ENCODE data around the gene MLXIP. TPM values are rescaled to one million over a fixed set of nuclear protein-coding genes. Genes with fewer than 3 reads are reported as not detected.

Gene MLXIP
- total RNA-seq, 1 experiment from 2014 or later, result 124 TPM

DNA sequence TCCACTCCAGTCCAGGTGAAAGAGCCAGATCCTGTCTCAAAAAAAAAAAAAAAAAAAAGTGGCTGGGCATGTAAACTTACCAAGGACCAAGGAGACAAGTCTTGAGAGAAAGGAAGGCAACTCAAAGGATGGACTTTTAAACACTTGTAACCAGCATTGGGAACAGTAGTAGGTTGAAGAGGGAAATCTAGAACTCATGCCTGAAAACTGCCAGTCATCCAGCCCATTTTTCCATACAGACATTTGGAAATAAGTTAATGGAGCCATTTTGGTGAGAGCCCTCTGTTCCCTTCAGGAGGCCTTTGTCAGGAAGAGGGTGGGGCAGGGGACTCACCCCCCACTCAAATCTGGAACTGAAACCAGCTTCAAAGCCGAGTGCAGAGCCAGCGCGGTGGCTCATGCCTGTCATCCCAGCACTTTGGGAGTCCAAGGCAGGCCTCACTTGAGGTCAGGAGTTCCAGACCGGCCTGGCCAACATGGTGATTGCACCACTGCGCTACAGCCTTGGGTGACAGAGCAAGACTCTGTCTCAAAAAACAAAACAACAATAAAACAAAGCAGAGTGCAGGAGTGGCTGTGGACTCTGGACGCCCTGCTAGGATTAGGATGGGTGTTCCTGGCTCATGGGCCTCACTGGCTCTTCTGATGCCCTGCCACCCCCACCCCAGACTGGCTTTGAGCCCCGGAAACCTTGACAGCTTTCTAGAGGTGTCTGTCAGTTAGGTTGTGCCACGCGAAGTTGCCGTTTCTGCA lies 1.6 kb upstream of the MLXIP start:
- Histone ChIP-seq H3K36me3 (ENCODE audit: control insufficient read depth, insufficient read depth, low read length) (no peaks in the 10 kb centered on the region), H3K4me1 (ENCODE audit: control insufficient read depth, insufficient read depth, low read length) (peaks cover 21% of the 10 kb centered on the region), H3K4me3 (ENCODE audit: low read depth in 2 of 2, low read length in 2 of 2) (no peak overlapping the region), H3K27ac (ENCODE audit: low read length) (peak overlapping the region; percentile 52), H3K9me3 (ENCODE audit: control insufficient read depth, insufficient read depth, low read depth, low read length) (no peaks in the 10 kb centered on the region), H3K27me3 (ENCODE audit: control insufficient read depth, insufficient read depth, low read length) (no peaks in the 10 kb centered on the region)
- no TSS peak for BruUV-seq (replicated peaks)
- no peak for DNase-seq (ENCODE audit: low read depth, low spot score)
- in situ Hi-C loops (cut with HindIII; ENCODE audit: low pct_unique_long_range_greater_than_20kb, low sequenced_read_pairs) (no loop called here), intact Hi-C loops (cut with micrococcal nuclease; ENCODE audit: unreplicated experiment) (no loop called here)
- TF ChIP-seq, protein P1, sequence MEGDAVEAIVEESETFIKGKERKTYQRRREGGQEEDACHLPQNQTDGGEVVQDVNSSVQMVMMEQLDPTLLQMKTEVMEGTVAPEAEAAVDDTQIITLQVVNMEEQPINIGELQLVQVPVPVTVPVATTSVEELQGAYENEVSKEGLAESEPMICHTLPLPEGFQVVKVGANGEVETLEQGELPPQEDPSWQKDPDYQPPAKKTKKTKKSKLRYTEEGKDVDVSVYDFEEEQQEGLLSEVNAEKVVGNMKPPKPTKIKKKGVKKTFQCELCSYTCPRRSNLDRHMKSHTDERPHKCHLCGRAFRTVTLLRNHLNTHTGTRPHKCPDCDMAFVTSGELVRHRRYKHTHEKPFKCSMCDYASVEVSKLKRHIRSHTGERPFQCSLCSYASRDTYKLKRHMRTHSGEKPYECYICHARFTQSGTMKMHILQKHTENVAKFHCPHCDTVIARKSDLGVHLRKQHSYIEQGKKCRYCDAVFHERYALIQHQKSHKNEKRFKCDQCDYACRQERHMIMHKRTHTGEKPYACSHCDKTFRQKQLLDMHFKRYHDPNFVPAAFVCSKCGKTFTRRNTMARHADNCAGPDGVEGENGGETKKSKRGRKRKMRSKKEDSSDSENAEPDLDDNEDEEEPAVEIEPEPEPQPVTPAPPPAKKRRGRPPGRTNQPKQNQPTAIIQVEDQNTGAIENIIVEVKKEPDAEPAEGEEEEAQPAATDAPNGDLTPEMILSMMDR (IDR thresholded peaks at IDR 0.05), result no peak
- no peak for TF ChIP-seq SIN3A (IDR thresholded peaks at IDR 0.05; ENCODE audit: borderline replicate concordance, insufficient read depth, low read depth, low read length)
- TF ChIP-seq, protein P2, sequence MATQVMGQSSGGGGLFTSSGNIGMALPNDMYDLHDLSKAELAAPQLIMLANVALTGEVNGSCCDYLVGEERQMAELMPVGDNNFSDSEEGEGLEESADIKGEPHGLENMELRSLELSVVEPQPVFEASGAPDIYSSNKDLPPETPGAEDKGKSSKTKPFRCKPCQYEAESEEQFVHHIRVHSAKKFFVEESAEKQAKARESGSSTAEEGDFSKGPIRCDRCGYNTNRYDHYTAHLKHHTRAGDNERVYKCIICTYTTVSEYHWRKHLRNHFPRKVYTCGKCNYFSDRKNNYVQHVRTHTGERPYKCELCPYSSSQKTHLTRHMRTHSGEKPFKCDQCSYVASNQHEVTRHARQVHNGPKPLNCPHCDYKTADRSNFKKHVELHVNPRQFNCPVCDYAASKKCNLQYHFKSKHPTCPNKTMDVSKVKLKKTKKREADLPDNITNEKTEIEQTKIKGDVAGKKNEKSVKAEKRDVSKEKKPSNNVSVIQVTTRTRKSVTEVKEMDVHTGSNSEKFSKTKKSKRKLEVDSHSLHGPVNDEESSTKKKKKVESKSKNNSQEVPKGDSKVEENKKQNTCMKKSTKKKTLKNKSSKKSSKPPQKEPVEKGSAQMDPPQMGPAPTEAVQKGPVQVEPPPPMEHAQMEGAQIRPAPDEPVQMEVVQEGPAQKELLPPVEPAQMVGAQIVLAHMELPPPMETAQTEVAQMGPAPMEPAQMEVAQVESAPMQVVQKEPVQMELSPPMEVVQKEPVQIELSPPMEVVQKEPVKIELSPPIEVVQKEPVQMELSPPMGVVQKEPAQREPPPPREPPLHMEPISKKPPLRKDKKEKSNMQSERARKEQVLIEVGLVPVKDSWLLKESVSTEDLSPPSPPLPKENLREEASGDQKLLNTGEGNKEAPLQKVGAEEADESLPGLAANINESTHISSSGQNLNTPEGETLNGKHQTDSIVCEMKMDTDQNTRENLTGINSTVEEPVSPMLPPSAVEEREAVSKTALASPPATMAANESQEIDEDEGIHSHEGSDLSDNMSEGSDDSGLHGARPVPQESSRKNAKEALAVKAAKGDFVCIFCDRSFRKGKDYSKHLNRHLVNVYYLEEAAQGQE (IDR thresholded peaks at IDR 0.05; ENCODE audit: insufficient read depth in 1 of 2, low read depth in 2 of 2, low read length in 1 of 2), result no peak
- TF ChIP-seq TCF7L2 (IDR thresholded peaks at IDR 0.05; ENCODE audit: low read depth, low read length), result no peak
- TF ChIP-seq POLR2AphosphoS5 (IDR thresholded peaks at IDR 0.05; ENCODE audit: low read depth, low read length), result no peak
- CTCF ChIA-PET, result no interaction called here
- POLR2A ChIA-PET, result no interaction called here
- no peak for ATAC-seq

DNA sequence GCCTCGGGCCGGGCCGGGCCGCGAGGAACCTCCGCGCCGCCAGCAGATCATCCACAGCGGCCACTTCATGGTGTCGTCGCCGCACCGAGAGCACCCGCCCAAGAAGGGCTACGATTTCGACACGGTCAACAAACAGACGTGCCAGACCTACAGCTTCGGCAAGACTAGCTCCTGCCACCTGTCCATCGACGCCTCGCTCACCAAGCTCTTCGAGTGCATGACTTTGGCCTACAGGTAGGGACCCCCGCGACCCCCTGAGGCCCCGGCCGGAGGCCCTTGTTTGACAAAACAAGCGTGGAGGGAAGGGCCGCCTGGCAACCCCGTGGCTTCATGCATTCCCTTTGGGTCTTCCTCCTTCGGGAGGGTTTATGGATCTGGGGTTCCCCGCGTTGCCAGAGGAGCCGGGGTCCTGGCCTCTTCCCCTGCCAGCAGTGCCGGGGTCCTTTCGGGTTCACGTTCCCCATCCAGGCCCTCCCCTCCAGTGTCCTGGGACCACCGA lies 526 bp downstream of the MLXIP start:
- H3K36me3 ChIP-seq (ENCODE audit: control insufficient read depth, insufficient read depth, low read length), result peaks cover 2% of the 10 kb centered on the region; the same call in 1 of the 2 replicates
- ATAC-seq (peak; percentile 52), DNase-seq (ENCODE audit: low read depth, low spot score) (no peak)
- no peaks in the 10 kb centered on the region for H3K9me3 ChIP-seq (ENCODE audit: control insufficient read depth, insufficient read depth, low read depth, low read length)
- peak overlapping the region; percentile 62 to 76 for H3K4me3 ChIP-seq (ENCODE audit: low read depth in 2 of 2, low read length in 2 of 2)
- in situ Hi-C loops (cut with HindIII; ENCODE audit: low pct_unique_long_range_greater_than_20kb, low sequenced_read_pairs) (no loop called here), intact Hi-C loops (cut with micrococcal nuclease; ENCODE audit: unreplicated experiment) (no loop called here)
- H3K4me1 ChIP-seq (ENCODE audit: control insufficient read depth, insufficient read depth, low read length), result peaks cover 27% of the 10 kb centered on the region
- H3K27ac ChIP-seq (ENCODE audit: low read length), result peak overlapping the region; percentile 91
- TF ChIP-seq, protein P2 (IDR thresholded peaks at IDR 0.05; ENCODE audit: insufficient read depth in 1 of 2, low read depth in 2 of 2, low read length in 1 of 2), result no peak
- TF ChIP-seq POLR2AphosphoS5 (IDR thresholded peaks at IDR 0.05; ENCODE audit: low read depth, low read length) (no peak), TCF7L2 (IDR thresholded peaks at IDR 0.05; ENCODE audit: low read depth, low read length) (no peak), SIN3A (IDR thresholded peaks at IDR 0.05; ENCODE audit: borderline replicate concordance, insufficient read depth, low read depth, low read length) (no peak)
- TF ChIP-seq, protein P1 (IDR thresholded peaks at IDR 0.05), result no peak
- POLR2A ChIA-PET, result interaction anchor here (0.6 to 1.2 kb wide), 3 partner anchors 10 to 459 kb away, joined by 3 to 6 read pairs (median 4); no protein-coding TSS in a partner anchor
- CTCF ChIA-PET, result no interaction called here
- no peaks in the 10 kb centered on the region for H3K27me3 ChIP-seq (ENCODE audit: control insufficient read depth, insufficient read depth, low read length)
- no TSS peak for BruUV-seq (replicated peaks)

Measured in Panc1 (cell line).